GM21515 (cell line): ENCODE measurements around the gene ALOXE3.
A peak's percentile ranks its signal among the peaks of the same experiment; 100 is the strongest.

ENCODE experiments used
- ATAC-seq: cut with Tn5 transposase; IDR thresholded peaks from one replicate; pipeline ENCODE4 v1.9.1; 2021; ENCODE audit not compliant: unreplicated experiment

The ALOXE3 gene

DNA sequence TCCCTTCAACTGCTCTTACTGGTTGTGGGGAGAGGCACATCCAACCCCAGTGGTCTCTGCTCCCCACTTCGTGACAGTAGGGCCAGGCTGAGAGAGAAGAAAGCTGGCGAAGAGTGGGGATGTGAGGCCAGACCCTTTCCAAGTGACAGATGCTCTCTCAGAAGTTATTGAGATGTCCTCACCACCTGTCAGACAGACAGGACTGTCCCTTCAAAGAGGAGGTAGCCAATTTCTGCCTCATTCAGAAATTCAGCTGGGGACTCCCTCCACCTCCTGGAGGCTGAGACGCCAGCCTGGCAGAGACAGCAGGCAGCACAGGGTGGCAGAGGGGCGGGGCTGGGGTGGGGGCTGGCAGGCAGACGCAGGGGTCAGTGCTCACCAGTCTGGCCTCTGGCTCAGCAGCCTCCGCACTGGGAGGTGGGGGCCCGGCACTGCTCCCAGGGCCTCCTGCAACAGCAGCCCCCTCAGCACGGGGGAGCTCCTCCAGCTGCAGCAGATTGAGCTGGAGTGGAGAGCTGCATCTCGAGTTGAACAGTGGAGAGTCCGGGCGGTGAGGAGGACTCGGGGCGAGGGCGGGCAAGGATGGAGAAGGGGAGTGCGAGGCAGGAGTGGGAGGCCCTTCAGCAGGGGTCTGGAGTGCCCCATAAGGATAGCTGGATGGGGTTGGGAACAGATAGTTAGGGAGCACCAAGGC is 24.7 kb upstream of the ALOXE3 start:
- ATAC-seq = no peak

DNA sequence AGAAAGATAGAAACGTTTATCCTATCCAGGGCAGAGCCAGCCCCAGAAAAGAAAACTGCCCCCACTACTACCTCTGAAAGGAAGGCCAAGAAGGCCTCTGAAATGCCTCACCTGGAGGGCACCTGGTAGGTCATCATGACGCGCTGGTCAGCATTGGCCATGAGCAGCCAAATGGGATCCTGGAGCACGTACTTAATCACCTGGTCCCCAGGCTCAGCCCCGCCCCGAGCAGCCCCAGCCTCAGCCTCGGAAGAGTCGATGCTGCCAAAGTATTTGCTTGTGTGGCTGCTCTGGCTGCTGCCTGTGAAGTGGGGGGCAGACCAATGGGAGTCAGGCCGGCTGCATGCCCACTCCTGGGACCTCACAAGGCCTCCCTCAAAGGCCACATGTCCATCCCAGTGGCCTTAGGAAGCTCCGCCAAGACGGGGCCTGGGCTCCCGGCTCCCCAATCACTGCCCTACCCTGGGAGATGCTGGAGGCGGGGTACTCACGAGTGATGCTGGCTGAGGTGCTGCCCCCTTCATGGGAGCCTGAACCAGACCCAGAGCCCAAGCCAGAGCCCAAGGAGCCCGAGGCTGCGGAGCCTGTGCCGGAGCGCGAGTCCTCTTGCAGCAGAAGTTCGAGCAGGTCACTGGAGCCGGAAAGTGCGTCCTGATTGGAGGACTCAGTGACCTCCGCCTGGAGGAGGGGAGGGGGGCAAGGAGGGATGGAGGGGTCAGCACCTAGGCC is 24.0 kb upstream of the ALOXE3 start:
- ATAC-seq = no peak

DNA sequence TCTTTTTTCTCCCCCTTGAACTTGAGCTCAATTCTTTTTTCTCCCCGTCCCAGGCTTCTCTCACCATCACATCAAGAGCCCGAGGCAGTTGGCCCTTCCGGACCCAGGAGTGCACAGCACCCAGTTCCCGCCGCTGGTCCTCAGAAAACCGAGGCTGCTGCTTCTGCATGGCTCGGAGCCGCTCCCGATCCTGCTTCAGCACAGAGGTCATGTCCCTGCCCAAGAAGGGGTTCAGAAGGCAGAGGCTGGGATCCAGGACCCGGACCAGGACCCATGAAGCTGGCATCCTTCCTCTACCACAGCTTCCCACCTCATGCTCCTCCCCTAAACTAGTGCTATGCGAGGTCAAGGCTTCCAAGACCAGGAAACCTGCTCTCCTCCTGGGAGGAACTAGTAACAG is 23.4 kb upstream of the ALOXE3 start:
- ATAC-seq = no peak

DNA sequence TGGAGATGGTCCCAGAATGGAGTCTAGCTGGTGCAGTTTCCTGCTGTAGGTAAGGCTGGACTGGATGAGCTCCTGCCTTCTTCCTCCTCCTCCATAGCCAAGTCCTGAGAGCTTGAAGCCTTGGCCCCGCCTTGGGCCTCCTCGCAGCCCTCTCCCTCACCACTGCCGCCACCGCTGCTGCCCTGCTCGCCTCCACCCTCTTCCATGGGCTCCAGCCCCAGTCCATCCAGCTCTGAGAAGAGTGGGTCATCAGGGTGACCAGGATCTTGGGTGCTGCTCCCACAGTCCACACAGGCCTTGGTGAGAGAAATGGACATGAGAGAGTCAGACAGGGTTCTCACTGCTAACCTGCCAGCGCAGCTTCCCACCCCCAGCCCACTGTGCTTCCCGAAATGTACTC is 22.7 kb upstream of the ALOXE3 start:
- ATAC-seq = no peak

DNA sequence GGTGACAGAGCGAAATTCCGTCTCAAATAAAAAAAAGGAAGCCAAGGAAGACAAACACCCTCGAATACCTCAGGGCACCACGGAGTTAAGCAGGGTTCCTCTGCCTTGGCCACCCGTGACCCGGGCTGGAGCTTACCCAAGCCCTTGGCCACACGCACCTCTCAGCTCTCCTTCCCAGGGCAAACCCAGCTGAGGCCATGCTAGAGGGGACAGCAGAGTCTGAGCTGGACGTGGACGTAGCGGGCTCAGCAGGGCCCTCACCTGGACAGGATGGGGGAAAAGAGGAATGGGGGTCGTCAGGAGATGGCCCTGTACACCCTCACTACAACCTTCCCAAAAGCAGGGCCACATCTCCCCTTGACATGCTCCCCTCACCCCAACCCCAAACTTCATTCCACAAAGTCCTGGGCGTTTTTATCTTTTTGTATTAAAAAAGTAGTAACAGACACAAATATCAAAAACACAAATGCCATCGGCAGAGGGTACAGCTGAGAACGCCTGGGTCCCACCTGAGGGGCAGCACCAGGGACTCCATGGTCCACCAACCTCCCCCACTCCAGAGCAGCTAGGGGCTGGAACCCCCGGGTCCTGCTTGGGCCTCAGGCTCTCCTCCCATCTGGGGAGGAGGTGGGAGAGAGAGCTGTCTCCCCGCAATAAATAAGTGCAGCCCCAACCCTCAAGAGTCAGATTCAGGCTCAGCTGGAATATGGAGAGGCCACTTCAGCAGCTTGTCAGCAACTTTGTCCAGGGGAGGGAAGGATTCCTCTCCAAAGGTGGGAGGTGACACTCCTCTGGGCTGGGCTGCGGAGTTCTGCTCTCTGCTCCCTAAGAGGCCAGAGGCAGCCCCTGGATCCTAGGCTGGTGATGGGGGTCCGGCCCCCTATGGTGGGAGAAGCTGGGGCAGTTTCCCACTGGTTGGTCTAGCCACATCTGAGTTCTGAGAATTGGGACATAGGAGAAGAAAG is 22.0 kb upstream of the ALOXE3 start:
- no peak for ATAC-seq

DNA sequence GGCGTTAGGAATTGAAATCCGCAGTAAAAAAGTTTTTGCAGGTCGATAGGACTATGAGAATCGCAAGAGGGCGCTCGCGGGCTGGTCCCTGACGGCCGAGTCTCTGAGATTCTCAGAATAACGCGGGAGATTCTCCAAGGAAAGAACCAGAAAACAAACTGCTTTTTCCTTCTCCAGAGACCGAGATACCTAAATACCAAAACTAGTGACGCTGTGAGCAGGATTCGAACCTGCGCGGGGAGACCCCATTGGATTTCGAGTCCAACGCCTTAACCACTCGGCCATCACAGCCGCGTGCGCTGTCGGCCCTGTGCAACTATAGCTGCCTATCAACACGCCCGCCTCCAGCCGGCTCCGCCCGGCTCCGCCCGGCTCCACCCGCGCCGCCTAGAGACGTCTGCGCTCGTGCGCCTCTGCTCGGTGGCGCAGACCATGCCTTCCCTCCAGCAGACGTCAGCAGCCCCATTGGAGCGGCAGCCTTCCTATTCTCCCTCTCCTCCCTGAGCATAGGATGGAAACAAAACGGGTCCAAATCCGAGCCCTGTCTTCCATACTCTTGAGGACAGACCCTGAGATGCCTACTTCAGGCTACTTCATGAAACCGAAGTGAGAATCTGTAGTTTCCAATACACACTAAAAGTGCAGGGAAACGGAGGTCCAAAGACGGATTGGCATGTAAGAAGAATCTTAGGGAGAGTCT is 20.5 kb upstream of the ALOXE3 start:
- peak; percentile 70 for ATAC-seq

DNA sequence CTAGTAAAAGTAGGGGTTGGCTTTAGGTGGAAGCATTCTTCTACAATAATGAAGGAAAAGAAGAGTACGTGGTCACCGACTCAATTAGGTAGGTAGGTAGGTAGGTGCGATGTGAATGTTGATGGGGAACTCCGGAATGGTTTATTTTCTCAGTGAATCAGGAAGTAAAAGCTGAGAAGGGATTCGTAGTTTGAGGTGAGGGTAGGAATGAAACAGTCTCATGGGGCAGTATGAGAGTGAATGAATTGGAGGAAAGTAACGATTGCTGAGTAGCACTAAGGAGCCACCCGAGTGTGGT is 20.0 kb upstream of the ALOXE3 start:
- no peak for ATAC-seq

DNA sequence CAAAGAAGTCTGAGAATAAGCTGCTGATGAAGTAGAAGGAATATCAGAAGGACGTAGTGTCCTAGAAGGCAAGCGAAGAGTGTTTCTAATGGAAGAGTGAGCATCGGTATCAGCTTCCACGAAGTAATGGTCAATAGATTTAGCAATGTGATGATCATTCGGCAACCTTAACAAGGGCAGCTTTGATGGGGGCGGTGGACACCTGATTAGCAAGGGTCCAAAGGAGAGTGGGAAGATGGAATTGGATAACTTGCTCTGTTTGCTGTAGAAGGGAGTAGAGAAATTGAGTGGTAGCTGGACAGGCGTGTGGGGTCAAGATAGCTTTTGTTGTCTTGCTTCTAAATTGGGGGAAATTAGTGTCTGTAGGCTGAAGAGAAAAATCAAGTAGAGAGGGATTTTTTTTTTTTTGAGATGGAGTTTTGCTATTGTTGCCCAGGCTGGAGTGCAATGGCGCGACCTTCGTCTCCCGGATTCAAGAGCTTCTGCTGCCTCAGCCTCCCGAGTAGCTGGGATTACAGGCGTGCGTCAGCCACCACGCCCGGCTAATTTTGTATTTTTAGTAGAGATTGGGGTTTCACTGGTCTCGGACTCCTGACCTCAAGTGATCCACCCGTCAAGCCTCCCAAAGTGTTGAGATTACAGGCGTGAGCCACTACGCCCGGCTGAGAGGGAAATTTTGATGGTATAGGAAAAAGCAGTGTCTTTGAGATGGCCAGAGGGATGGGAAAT is 19.5 kb upstream of the ALOXE3 start:
- ATAC-seq = no peak

DNA sequence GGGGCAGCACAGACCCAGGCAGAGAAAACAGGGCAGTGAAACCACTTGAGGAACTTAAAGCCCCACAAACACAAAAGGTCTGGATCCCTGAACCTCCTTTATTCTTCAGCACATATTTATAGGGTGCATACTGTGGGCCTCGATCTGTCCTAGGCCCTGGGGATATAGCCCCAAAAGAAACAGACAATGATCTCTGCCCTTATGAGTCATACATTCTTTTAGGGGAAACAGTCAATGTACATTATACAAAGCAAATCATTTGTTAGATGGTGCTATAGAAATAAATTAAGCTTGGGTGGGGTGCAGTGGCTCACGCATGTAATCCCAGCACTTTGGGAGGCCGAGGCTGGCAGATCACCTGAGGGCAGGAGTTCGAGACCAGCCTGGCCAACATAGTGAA is 15.6 kb upstream of the ALOXE3 start:
- ATAC-seq = no peak

DNA sequence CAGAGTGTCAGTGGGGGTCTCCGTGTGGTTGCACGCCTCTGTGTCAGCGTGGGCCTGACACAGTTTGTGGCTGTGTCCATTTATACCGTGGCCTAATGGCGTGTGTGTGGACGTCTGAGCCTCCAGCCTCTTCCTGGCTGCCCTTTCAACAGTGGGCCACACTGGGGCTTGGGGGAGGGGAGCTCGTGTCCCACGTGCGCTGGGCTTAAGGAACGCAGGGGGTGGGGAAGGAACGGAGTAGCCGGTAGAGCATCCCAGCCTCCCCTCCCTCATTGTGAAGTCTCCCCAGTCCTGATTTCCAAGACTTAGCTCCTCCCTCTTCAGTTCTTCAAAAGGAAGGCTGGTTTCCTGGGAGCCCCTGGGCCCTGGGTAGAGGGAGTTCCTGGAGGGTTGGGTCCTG is 15.1 kb upstream of the ALOXE3 start:
- no peak for ATAC-seq

DNA sequence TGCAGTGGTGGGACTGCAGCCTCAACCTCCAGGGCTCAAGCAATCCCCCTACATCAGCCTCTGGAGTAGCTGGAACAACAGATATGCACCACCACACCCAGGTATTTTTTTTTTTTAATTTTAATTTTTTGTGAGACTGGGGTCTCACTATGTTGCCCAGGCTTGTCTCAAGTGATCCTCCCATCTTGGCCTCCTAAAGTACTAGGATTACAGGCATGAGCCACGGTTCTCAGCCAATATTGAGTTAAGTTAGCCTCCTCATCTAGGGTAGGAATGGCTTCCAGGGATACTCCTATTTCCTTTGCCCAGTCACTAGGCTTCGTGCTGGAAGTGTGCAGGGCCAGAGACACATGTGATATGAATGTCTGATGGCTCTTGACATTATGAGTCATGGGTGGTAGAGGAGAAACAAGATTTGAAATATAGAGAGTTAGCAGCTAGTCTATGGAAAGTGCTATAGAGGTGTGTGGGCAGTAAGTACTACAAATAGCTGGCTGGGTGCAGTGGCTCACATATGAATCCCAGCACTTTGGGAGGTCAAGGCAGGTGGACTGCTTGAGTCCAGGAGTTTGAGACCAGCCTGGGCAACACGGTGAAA is 13.6 kb upstream of the ALOXE3 start:
- no peak for ATAC-seq

DNA sequence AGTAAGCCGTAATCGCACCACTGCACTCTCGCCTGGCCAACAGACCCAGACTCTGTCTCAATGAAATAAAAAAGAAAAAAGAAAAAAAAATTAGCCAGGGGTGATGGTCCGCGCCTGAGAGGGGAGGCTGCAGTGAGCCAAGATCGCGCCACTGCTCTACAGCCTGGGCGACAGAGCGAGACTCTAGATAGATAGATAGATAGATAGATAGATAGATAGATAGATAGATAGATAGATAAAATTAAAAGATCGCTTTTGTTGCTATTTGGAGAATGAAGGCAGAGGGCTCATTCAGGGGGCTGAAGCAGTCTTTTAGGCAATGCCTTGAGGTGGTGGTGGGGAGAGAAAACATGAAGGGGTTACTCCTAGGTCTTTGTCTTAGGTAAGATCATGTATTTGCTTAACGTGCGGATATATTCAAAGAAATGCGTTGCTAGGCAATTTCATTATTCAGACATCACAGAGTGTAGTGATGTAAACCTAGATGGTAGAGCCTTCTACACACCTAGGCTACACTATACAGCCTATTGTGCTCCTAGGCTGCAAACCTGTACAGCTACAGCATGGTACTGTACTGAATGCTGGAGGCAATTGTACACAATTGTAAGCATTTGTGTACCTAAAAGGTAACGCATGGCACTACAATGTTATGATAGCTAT is 9.9 kb upstream of the ALOXE3 start:
- ATAC-seq = no peak

DNA sequence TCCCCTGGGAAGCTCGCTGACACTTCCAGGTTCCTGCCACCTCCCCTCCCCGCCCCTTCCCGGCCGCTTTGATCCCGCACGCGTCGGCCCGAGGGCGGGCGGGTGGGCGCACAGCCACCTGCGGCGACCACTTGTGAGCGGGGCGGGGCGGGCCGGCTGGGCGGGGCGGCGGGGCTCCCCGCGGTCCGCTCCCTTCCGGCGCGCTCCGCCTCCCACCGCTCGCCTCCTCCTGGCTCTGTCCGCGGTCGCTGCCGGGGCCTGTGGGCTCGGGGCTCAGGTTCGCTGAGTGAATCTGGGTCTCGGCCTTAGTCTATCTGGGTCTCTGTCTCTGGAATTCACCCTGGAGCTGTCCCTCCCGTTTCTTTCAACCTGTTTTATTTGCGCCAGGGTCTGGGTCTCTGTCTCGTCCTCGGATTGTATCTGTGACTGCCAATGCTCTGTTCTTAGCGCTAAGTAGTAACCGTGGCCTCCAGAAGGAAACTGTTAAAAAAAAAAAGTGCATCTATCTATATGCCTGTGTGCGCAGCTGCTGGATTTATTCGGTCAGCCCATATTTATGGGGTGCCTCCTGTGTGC is 8.3 kb upstream of the ALOXE3 start:
- ATAC-seq = no peak

DNA sequence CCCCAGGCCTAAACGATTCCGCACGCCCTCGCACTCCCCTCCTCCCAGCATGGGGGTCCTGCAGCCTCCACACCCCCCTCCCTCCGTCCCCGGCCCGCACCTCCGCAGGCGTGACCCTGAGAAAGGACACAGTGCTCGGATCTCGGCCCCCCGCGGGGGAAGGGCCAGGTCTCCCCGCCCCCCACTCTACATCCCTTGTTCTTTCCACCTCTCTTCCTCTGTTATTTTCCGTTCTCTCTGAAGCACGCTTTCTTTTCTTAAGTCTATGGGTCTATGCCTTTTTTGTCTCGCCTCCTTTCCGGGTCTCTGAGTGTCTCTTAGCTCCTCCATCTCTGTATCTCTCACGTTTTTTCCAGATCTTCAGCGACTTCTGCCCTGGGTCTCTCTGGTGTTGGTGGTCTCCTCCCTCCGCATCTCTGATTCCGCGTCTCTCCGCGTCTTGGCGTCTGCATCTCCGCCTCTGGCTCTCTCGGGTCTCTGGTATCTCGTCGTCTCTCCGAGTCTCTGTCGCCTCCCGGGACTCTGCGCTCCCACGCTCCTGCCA is 7.7 kb upstream of the ALOXE3 start:
- ATAC-seq = no peak

DNA sequence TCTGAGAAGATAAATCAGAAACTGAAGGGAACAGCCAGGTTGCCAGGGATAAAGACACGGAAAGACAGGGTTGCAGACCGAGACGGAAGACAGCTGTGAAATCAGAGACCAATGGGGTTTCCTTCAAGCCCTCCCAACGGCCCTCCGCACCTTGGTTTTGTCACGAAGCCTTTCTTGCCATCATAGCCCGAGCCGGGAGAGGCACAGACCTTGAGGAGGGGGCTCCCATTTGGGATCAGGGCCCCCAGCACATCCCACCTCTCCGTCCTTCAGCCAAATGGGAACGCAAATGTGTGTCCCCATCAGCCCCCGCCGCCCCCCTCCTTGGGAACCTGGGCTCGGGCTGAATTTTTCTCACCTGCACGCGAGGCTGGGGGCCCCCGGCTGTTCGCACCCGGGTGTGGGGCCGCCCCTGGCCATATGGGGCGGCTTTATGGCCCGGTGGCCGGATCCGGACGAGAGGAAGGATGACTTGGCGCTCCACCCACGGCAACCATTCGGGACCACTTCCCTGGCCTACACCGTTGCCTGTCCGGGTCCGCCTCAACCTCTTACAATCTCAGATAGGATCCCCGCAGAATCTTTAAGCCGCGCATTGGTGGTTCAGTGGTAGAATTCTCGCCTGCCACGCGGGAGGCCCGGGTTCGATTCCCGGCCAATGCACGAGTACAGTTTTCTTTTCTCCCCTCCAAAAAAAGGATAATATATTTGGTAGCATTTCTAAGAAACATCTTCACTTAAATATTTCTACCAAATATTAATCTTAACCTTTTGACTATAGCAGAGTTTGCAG is 7.0 kb upstream of the ALOXE3 start:
- ATAC-seq = no peak

DNA sequence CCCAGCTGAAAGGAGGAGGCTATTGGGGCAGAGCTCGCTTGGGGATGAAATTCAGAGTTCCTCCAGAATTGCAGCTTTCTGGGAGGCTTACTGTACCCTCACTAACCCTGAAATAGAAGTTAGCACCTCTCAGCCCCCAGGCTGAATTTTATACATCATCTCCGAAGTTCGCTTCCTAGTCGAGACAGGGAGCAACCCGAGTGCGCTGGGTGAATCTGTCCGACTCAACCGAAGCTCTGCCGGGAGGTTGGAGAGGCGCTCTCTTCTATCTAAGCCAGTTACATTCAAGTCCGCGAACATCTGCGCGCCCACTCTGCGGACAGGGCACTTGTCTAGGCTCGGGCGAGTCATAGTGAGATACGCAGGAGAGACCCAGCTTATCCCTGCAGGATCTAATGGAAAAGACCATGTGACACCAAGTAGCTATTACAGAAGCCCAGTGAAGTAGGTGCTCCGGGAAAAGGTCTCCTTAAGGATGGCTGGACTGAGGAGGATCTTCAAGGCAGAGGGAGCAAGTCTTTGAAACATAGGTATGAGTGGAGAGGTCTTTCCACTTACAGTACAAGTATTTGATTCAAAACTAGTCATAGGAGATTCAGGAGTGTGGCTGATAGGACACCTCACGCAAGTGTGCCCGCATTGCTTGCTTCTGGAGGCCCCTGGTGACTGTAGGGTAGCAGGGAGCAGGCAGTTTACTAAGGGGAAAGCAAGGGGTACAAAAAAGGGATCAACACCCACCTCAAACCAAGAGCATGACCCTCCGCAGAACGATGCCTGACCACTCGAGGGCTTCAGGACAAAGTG is 6.2 kb upstream of the ALOXE3 start:
- no peak for ATAC-seq

DNA sequence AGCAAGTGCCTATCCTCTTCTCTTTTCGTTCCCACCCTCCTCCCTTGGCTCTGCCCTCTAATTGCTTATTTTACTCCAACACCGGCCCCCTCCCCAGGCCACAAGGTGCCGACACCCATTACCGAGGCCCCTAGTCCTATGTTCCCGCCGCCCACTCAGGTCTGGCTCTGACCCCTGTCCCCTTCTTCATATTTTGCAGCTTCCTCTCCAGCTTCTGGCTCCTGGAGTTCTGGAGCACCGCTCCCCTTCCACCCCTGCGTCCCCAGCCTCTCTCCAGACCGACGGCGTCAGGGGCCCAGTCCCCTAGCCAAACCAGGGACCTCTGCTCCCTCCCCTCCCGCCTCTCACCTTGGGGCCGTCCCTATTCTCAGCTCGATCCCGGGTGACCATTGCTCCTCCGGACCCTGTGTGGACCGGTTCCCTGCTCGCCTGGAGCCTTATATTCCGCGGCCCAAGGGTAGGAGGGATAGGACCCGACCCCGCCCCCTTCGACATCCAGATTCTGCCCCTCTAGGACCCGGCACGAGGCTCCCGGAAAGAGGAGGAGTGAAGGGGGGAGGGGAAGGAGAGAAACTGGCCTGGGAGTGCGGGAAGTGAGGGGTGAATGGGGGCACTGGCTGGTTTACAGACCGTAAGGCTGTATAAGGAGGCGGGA is 5.5 kb upstream of the ALOXE3 start, which contains the start of gene HES7:
Gene HES7 (minus strand): TSS at position 412 of the 655 bp plus-strand sequence. CDS start 22 bp downstream, at position 390.
- ATAC-seq = no peak
